22Rv1 (cell line): ENCODE measurements around the gene CEP164.

Experiments
- H3K27ac ChIP-seq: fragments of 450-650 bp; 2 replicates; pipeline ENCODE4 v1.5.1; 2017
- CTCF ChIP-seq: fragments of 450-650 bp; IDR thresholded peaks from 2 replicates; pipeline ENCODE4 v1.5.1; 2017; ENCODE audit warnings: mild to moderate bottlenecking
- ZFX ChIP-seq: fragments of 450-650 bp; IDR thresholded peaks from 2 replicates; pipeline ENCODE4 v1.6.1; 2017; ENCODE audit warnings: antibody characterized with exemption, borderline replicate concordance

Gene CEP164

DNA sequence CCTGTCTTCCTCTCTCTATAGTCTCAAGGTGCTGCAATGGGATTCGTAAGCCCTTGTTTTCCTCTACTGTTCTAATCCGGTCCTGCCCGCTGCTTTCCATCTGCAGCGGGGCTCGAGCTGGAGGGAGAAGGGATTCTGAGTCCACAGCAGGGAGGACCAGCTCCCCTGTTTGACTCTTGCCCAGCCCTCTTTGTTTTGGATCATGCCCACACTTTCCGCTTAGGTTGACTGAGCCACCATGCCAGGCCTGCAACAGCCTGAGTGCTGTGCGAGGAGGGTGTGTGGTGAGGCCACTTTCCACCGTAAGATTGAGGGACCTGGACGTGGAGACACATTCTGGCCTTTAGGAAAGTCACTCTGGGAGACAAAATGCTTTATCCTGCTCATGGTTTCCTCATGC lies 58.3 kb downstream of the CEP164 start:
- no peak overlapping the region for H3K27ac ChIP-seq
- TF ChIP-seq ZFX (no peak), CTCF (no peak)

GRCh38 chr11:117387992-117388755 lies 60.5 kb downstream of the CEP164 start:
- TF ChIP-seq ZFX = no peak
- TF ChIP-seq CTCF = no peak
- no peak overlapping the region for H3K27ac ChIP-seq

DNA sequence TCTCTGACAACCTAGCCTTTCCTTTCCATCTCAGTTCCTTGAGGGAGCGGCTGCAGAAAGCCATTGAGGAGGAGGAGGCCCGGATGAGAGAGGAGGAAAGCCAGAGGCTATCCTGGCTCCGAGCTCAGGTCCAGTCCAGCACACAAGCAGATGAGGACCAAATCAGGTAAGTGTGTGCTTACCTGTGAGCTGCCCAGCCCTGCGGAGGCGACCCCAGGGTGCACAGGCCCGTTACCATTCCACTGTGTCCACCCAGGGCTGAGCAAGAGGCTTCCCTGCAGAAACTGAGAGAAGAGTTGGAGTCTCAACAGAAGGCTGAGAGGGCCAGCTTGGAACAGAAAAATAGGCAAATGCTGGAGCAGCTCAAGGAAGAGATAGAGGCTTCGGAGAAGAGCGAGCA lies 63.1 kb downstream of the CEP164 start:
- H3K27ac ChIP-seq = no peak overlapping the region
- TF ChIP-seq CTCF (no peak), ZFX (no peak)

DNA sequence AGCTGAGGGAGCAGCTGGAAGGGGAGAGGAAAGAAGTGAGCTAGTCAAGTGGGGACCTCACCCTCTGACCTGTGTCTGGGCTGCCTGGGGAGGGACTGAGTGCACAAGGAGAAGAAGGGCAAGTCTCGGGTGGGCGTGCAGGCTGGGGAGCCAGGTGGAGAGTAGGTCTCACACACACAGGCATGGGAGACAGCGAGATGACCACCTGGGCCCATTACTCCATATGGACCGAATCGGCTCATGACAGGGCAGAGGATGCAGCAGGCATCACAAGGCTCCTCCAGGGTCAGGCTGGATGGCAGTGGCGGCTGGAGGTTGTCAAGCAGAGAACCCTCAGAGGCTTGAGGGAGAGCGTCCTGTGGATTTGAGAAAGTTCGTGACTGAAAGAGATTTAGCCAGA lies 63.5 kb downstream of the CEP164 start:
- no peak overlapping the region for H3K27ac ChIP-seq
- TF ChIP-seq ZFX = no peak
- no peak for TF ChIP-seq CTCF

- TF ChIP-seq CTCF (no peak), ZFX (no peak)
- no peak overlapping the region for H3K27ac ChIP-seq
These were observed 64.5 kb downstream of the CEP164 start for GRCh38 chr11:117392001-117392690.

DNA sequence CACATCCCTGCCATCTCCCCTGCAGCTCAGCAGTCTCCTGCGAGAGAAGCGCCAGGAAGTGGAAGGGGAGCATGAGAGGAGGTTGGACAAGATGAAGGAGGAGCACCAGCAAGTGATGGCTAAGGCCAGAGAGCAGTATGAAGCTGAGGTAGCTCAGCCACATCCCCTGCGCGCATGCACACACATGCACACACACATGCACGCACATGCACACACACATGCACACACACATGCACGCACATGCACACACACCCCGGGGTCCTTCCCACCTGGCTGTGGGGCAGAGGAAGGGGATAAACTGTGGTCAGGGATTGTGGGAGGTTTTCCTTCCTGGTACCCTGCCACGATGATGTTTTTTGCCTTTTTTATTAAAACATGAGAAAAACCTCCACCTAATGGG lies 65.3 kb downstream of the CEP164 start:
- TF ChIP-seq ZFX (no peak), CTCF (no peak)
- no peak overlapping the region for H3K27ac ChIP-seq
